Brain microvascular endothelial cell (primary cell): ENCODE data around the gene PRDM16.

Experiments used
- DNase-seq: peaks from one replicate; pipeline ENCODE4 v3.0.0-alpha.2; 2020
- H3K27ac ChIP-seq: fragments of 250-450 bp; sonication (Bioruptor Pico); 2 replicates; pipeline ENCODE4 v1.5.1; 2020; ENCODE audit warnings: mild to moderate bottlenecking, moderate library complexity
- H3K27me3 ChIP-seq: fragments of 250-450 bp; sonication (Bioruptor Pico); replicated peaks from 2 replicates; pipeline ENCODE4 v1.5.1; 2020; ENCODE audit warnings: mild to moderate bottlenecking
- H3K36me3 ChIP-seq: fragments of 250-450 bp; sonication (Bioruptor Pico); replicated peaks from 2 replicates; pipeline ENCODE4 v1.5.1; 2020; ENCODE audit warnings: mild to moderate bottlenecking
- H3K4me3 ChIP-seq: 2 replicates; pipeline ENCODE4 v1.5.1; 2011; ENCODE audit warnings: low read depth, mild to moderate bottlenecking, control low read depth, low read length, moderate library complexity
- in situ Hi-C: cut with HindIII; loops from 2 replicates; pipeline ENCODE4 v1.10.0; 2017; ENCODE audit warnings: low sequenced_read_pairs, low pct_ligation_motif_present
- TF ChIP-seq, protein P1 (sequence below): IDR thresholded peaks from 2 replicates; pipeline ENCODE4 v1.5.1; 2011; ENCODE audit warnings: low read depth, mild to moderate bottlenecking, moderate library complexity, low read length, control low read depth, inconsistent platforms; ENCODE audit errors: missing control alignments

Gene PRDM16

DNA sequence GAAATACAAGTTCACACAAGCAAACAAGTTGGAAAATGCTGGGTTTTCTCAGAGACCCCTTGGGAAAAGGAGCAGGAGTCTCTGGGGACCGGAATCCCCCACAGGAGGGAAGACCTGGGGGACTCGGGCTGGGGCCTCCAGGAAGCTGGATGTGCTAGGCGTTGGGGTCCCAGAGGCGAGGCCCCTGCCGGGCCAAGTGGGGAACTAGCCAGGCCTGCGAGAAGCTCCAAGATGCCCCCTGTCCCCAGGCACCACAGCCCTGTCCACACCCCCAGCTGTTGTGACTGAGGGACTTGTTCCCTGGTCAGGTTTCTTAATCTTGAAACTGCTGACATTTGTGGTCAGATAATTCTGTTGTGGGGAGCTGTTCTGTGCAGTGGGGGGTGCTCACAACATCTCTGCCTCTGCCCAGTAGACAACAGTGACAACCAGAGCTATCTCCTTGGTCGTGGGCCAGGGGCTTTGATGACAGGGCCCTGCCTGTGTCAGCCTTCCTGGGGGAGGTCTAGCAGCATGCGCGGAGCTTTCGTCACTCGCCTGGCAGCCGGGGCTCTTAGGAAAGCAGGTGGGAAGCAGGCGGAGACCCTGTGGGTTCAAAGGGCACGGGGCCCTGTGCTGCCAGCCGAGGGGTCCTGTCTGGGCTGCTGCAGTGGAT, 259.1 kb downstream of the PRDM16 start:
- in situ Hi-C loops: no loop called here
- H3K27me3 ChIP-seq: no peaks in the 10 kb centered on the region

DNA sequence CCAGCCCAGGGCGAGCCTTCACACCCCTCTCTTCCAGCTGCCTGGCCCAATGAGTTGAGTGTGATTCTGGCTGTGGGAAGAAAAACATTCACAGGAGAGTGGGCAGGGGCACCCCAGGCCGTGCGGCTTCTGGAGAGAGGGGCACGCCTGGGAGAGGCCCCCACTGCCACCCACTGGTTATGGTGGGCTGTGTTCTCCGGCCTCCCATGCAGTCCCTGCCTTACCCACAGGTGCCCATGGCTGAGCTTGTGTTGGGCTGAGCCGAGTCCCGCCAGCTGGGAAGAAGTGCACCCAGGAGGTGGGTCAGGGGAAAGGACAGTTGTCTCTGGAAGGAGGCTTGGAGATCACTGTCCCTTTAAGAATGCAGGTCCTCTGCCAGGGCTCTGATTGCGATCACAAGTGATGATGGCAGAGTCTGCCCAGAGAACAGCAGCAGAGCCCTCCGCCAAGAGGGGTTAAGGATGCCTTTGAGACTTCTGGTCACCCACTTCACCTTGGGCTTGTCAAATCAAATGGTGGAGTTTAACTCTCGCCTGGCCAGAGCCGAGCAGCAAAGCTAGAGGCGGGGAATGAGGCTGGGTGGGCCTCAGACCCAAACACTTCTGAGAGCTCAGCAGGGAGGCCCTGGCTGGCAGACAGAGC, 260.8 kb downstream of the PRDM16 start:
- Histone ChIP-seq H3K27me3 (no peaks in the 10 kb centered on the region), H3K27ac (no peak overlapping the region), H3K36me3 (no peaks in the 10 kb centered on the region), H3K4me3 (no peak overlapping the region)
- TF ChIP-seq, protein P1, sequence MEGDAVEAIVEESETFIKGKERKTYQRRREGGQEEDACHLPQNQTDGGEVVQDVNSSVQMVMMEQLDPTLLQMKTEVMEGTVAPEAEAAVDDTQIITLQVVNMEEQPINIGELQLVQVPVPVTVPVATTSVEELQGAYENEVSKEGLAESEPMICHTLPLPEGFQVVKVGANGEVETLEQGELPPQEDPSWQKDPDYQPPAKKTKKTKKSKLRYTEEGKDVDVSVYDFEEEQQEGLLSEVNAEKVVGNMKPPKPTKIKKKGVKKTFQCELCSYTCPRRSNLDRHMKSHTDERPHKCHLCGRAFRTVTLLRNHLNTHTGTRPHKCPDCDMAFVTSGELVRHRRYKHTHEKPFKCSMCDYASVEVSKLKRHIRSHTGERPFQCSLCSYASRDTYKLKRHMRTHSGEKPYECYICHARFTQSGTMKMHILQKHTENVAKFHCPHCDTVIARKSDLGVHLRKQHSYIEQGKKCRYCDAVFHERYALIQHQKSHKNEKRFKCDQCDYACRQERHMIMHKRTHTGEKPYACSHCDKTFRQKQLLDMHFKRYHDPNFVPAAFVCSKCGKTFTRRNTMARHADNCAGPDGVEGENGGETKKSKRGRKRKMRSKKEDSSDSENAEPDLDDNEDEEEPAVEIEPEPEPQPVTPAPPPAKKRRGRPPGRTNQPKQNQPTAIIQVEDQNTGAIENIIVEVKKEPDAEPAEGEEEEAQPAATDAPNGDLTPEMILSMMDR: no peak
- no peak for DNase-seq
- in situ Hi-C loops: no loop called here

More for the DNA sequence above, 259.1 kb downstream of the PRDM16 start:
- no peak overlapping the region for H3K4me3 ChIP-seq
- no peak overlapping the region for H3K27ac ChIP-seq
- no peak for DNase-seq
- H3K36me3 ChIP-seq: no peaks in the 10 kb centered on the region
- TF ChIP-seq, protein P1: no peak

DNA sequence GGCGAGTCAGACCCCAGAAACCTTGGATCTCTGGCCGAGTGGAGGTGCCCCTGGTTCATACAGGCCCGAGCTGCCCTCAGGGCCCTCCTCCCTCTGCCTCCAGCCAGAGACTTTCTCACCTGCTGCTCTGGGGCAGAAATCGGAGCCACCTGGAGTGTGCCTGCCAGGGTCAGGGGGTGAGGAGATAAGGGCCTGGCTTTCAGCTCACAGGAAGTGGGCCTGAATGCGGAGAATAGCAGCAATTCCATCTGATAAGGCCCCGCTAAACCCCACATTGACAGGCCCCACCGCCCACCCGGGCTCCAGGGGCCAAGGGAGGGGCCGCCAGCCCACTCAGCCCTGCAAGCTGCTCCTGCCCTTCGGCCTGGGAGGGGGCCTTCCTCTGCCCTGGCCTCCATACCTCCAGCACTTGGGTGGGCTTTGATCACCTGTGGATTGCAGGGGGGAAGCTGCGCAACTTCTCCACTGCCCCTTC, 261.8 kb downstream of the PRDM16 start:
- TF ChIP-seq, protein P1: no peak
- no peak for DNase-seq
- Histone ChIP-seq H3K27ac (no peak overlapping the region), H3K27me3 (no peaks in the 10 kb centered on the region), H3K36me3 (no peaks in the 10 kb centered on the region), H3K4me3 (no peak overlapping the region)
- in situ Hi-C loops: no loop called here

DNA sequence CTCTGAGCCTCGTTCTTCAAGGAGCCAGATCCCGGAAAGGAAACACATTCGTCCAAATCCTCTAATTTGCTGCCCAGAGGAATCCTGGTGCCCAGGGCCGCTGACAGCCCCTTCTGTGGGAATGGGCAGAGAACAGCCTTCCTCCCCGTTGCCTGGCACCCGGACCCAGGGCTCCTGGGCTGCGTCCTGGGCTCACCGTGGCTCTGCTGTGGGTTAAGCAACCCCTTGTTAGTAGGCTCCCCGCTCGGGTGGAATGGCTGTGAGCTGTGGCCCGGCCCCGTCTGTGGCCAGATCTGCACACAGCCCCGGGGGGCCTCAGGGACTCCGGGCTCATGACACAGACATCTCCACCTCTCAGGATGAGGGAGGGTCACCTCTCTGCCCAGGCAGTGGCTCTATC, 262.6 kb downstream of the PRDM16 start:
- in situ Hi-C loops: no loop called here
- H3K27me3 ChIP-seq: no peaks in the 10 kb centered on the region

DNA sequence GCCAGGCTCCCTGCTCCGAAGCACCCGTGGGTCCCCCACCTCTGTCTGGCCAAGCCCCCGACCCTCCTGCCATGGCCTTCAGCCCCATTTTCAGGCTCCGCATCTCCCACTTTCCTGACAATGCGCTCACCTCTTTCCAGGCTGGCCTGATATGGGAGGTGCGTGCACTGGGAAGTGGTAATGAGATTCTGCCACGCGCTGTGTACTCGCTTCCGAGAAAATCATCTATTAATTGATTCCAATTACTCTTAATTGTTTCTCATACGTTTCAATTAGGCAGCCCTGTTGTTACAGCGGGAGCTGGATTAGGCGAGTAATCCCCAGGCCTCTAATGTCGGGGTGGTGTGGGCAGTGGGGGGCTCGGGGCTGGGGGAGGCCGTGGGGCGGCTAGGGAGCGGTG, 263.0 kb downstream of the PRDM16 start:
- Histone ChIP-seq H3K36me3 (no peaks in the 10 kb centered on the region), H3K4me3 (no peak overlapping the region), H3K27ac (no peak overlapping the region), H3K27me3 (no peaks in the 10 kb centered on the region)
- TF ChIP-seq, protein P1: no peak
- no peak for DNase-seq
- in situ Hi-C loops: no loop called here

More for the DNA sequence above, 262.6 kb downstream of the PRDM16 start:
- no peaks in the 10 kb centered on the region for H3K36me3 ChIP-seq
- no peak overlapping the region for H3K4me3 ChIP-seq
- TF ChIP-seq, protein P1: no peak
- no peak for DNase-seq
- H3K27ac ChIP-seq: no peak overlapping the region

DNA sequence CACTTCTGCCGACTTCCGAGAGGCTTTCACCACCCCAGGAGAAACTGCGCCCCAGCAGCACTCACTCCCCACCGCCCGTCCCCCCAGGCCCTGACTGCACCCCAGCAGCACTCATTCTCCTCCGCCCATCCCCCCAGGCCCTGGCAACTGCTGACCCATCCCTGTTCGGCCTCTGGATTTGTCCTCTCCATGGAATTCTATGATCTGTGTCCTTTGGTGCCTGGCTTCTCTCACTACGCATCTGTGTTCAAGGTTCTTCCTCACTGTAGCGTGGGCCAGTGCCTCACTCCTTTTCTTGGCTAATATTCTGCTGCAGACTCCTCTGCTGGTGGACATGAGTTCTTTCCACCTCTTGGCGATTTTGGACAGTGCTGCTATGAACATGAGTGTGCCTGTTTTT, 263.7 kb downstream of the PRDM16 start:
- no peaks in the 10 kb centered on the region for H3K36me3 ChIP-seq
- TF ChIP-seq, protein P1: no peak
- in situ Hi-C loops: no loop called here
- H3K4me3 ChIP-seq: no peak overlapping the region
- H3K27me3 ChIP-seq: no peaks in the 10 kb centered on the region
- no peak for DNase-seq
- no peak overlapping the region for H3K27ac ChIP-seq
